ENCODE results near the gene GPBP1. TPM values are rescaled to one million over a fixed set of nuclear protein-coding genes. Genes with fewer than 3 reads are reported as not detected.

The GPBP1 gene
- total RNA-seq, 4 donors from 2014 or later: 53.5 to 171 (median 99.6) TPM

DNA sequence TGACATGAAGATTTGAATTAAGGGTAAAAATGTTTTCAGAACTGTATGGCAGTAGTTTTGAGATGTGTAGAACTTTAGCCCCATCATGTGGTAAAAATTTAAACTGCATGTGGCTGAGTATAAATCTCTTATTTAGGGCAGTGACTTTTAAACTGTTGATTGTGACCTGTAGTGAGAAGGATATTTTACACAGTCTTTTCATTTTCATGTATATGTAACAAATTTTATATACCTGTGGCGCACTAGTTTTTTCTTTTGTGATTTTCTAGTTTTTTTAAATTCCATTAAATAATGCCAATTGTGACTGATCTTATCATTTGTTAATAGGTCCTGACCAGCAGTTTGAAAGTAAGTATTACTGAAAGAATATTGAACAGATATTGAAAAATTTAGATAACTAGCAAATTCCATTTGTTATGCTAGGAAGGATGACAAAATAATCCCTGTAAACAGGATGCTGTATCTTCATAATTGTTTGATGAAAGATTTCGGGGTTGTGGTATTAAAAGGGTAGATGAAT lies 47.2 kb downstream of the GPBP1 start:
- no peak overlapping the region for H3K4me3 ChIP-seq
- H3K27ac ChIP-seq: no peak overlapping the region
- H3K36me3 ChIP-seq: no peaks in the 10 kb centered on the region
- intact Hi-C loops (cut with DNase I; ENCODE audit: low total_unique reads): loop anchor here (5.0 kb wide), 1 partner anchor 319 kb away; no protein-coding TSS in a partner anchor
- no peak for DNase-seq
- TF ChIP-seq, protein P1, sequence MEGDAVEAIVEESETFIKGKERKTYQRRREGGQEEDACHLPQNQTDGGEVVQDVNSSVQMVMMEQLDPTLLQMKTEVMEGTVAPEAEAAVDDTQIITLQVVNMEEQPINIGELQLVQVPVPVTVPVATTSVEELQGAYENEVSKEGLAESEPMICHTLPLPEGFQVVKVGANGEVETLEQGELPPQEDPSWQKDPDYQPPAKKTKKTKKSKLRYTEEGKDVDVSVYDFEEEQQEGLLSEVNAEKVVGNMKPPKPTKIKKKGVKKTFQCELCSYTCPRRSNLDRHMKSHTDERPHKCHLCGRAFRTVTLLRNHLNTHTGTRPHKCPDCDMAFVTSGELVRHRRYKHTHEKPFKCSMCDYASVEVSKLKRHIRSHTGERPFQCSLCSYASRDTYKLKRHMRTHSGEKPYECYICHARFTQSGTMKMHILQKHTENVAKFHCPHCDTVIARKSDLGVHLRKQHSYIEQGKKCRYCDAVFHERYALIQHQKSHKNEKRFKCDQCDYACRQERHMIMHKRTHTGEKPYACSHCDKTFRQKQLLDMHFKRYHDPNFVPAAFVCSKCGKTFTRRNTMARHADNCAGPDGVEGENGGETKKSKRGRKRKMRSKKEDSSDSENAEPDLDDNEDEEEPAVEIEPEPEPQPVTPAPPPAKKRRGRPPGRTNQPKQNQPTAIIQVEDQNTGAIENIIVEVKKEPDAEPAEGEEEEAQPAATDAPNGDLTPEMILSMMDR (IDR thresholded peaks at IDR 0.05): peak; percentile 85 to 93 (median 92)
- TF ChIP-seq POLR2A (IDR thresholded peaks at IDR 0.05): no peak
- no peaks in the 10 kb centered on the region for H3K27me3 ChIP-seq
- no peaks in the 10 kb centered on the region for H3K9me3 ChIP-seq
- H3K4me1 ChIP-seq: no peaks in the 10 kb centered on the region

DNA sequence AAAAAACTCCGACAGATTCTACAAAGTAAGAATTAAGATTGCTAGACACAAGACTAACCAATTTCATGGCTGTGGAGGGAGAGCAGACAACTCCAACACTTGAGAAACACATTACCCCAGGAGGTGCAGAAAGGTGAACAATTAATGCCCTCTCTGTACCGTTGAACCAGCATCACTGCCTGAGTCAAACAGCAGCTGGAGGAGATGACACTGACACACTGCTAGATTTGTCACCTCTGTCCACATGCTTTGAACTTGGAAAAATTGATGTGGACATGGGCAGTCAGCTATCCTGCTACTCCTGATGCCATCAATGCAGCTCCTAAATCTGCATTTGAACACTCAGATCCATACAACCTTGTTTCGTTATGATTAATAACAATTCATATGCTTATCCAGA lies 51.7 kb downstream of the GPBP1 start:
- H3K27me3 ChIP-seq: no peaks in the 10 kb centered on the region
- DNase-seq: no peak
- TF ChIP-seq, protein P1 (IDR thresholded peaks at IDR 0.05): no peak
- no peak for TF ChIP-seq POLR2A (IDR thresholded peaks at IDR 0.05)
- no peaks in the 10 kb centered on the region for H3K36me3 ChIP-seq
- intact Hi-C loops (cut with DNase I; ENCODE audit: low total_unique reads): no loop called here
- no peaks in the 10 kb centered on the region for H3K9me3 ChIP-seq
- H3K4me3 ChIP-seq: no peak overlapping the region
- no peaks in the 10 kb centered on the region for H3K4me1 ChIP-seq
- no peak overlapping the region for H3K27ac ChIP-seq

DNA sequence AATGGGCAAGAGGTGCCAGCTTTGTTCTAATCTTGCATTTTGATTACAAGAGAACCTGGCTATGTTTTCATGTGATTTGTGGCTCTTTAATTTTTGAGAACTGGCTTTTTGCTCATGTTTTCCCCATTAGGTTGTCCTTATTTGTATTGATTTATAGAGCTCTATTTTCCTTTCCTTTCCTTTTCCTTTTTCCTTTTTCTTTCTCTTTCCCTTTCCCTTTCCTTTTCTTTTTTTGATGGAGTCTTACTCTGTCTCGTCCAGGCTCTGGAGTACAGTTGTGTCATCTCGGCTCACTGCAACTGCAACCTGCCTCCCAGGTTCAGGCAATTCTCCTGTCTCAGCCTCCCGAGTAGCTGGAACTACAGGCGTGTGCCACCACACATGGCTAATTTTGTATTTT lies 55.5 kb downstream of the GPBP1 start:
- intact Hi-C loops (cut with DNase I; ENCODE audit: low total_unique reads): no loop called here
- Histone ChIP-seq H3K27me3 (no peaks in the 10 kb centered on the region), H3K9me3 (no peaks in the 10 kb centered on the region), H3K27ac (no peak overlapping the region), H3K4me1 (no peaks in the 10 kb centered on the region), H3K4me3 (no peak overlapping the region), H3K36me3 (no peaks in the 10 kb centered on the region)
- TF ChIP-seq POLR2A (IDR thresholded peaks at IDR 0.05): no peak
- TF ChIP-seq, protein P1 (IDR thresholded peaks at IDR 0.05): no peak
- DNase-seq: no peak

DNA sequence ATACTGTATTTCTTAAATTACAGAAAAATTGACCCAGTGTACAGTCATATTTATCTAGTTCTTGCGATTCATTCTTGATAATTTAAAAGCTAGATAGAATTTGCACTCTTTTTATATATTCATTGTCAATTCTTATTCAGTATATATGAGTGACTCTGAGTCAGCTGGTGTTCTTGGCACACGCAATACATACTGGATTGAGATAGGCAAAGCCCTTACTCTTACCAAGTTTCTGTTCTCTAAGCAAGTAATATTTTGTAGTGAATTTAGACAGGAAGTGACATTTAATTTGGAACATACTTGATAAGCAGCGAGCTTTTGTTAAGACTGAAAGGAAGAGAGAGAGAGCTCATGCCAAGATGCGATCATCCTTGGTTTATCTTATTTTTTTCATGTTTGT lies 57.7 kb downstream of the GPBP1 start:
- no peak for TF ChIP-seq POLR2A (IDR thresholded peaks at IDR 0.05)
- TF ChIP-seq, protein P1 (IDR thresholded peaks at IDR 0.05): no peak
- no peaks in the 10 kb centered on the region for H3K9me3 ChIP-seq
- no peak overlapping the region for H3K27ac ChIP-seq
- H3K36me3 ChIP-seq: no peaks in the 10 kb centered on the region
- no peaks in the 10 kb centered on the region for H3K27me3 ChIP-seq
- no peaks in the 10 kb centered on the region for H3K4me1 ChIP-seq
- no peak overlapping the region for H3K4me3 ChIP-seq
- no peak for DNase-seq
- intact Hi-C loops (cut with DNase I; ENCODE audit: low total_unique reads): no loop called here

DNA sequence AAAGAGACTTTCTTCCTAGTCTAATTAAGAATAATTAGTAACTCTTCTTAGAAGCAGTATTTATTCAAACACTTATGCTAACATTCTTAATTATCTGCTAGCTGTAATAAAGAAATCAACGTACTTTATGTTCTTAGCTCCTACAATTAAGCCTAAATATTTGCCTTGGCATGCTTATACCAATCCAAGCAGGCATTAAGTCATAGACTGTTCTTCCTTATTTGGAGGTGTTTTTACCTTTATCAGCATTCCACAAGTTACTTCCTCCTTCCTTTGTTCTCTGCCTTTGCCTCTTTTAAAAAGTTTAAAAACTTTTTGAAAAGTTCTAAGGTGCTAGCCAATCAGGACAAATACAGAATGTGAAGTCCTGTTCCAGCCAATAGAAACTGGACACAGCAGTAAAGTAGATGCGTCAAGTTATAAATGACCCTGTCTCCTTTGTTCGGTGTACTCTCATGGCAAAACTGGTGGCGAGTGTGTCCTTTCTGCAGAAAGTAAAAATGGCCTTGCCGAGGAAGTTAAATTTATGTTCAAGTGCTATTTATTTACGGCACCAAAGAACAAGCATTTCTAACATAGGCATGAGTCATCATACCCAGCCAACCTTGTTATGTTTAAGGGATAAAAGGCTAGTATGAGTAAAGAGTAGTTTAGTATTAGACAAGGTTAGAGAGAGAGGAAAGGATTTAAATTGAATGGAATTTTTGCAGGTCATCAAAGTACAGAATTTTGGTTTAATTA lies 58.6 kb downstream of the GPBP1 start:
- no peaks in the 10 kb centered on the region for H3K36me3 ChIP-seq
- no peaks in the 10 kb centered on the region for H3K27me3 ChIP-seq
- DNase-seq: no peak
- no peaks in the 10 kb centered on the region for H3K9me3 ChIP-seq
- intact Hi-C loops (cut with DNase I; ENCODE audit: low total_unique reads): no loop called here
- H3K27ac ChIP-seq: no peak overlapping the region
- H3K4me3 ChIP-seq: no peak overlapping the region
- TF ChIP-seq, protein P1 (IDR thresholded peaks at IDR 0.05): no peak
- TF ChIP-seq POLR2A (IDR thresholded peaks at IDR 0.05): no peak
- no peaks in the 10 kb centered on the region for H3K4me1 ChIP-seq
